Hepatocyte (in vitro differentiated cells): ENCODE results near the gene PIWIL1.

ENCODE experiments used
- EZH2 ChIP-seq: fragments of 200-600 bp; sonication (generic); IDR thresholded peaks from 2 replicates; pipeline ENCODE4 v1.6.1; 2016; ENCODE audit warnings: antibody characterized with exemption, mild to moderate bottlenecking, borderline replicate concordance
- EZH2phosphoT487 ChIP-seq: fragments of 200-600 bp; sonication (generic); IDR thresholded peaks from one replicate; pipeline ENCODE4 v1.6.1; 2018; ENCODE audit warnings: antibody characterized with exemption, mild to moderate bottlenecking, low read depth, moderate library complexity; ENCODE audit not compliant: unreplicated experiment, severe bottlenecking
- TF ChIP-seq, protein P1 (sequence below): fragments of 200-600 bp; sonication (generic); IDR thresholded peaks from 2 replicates; pipeline ENCODE4 v1.5.1; 2016; ENCODE audit warnings: antibody characterized with exemption, mild to moderate bottlenecking; ENCODE audit not compliant: poor library complexity

GRCh38 chr12:130354407-130354806 is 16.7 kb downstream of the PIWIL1 start:
- TF ChIP-seq EZH2 (no peak), EZH2phosphoT487 (no peak)
- TF ChIP-seq, protein P1, sequence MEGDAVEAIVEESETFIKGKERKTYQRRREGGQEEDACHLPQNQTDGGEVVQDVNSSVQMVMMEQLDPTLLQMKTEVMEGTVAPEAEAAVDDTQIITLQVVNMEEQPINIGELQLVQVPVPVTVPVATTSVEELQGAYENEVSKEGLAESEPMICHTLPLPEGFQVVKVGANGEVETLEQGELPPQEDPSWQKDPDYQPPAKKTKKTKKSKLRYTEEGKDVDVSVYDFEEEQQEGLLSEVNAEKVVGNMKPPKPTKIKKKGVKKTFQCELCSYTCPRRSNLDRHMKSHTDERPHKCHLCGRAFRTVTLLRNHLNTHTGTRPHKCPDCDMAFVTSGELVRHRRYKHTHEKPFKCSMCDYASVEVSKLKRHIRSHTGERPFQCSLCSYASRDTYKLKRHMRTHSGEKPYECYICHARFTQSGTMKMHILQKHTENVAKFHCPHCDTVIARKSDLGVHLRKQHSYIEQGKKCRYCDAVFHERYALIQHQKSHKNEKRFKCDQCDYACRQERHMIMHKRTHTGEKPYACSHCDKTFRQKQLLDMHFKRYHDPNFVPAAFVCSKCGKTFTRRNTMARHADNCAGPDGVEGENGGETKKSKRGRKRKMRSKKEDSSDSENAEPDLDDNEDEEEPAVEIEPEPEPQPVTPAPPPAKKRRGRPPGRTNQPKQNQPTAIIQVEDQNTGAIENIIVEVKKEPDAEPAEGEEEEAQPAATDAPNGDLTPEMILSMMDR, result no peak
